ENCODE measurements around the gene ETV3L.

The ETV3L gene

DNA sequence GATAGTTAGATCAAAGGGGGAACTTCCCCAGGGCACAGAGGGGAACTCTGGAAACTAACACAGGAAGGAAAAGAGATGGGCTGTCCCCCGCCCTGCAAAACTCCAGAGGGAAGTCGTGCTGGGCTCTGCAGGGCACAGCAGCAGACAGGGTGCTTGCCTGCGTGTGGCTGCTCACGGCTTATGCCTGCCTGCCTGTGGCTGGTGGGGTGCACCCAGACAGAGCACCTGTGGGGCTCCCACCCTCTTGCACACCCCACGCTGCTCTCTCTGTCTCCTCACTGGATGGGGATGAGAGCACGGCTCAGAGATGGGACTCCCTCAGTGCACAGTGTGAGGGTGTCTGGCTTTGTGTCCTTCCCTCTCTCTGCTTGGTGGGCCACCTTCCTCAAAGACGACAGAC is 13.5 kb upstream of the ETV3L start:
- Histone ChIP-seq H3K27me3 (replicated peaks; ENCODE audit: control insufficient read depth, insufficient read depth, low read length) (no peaks in the 10 kb centered on the region; the same call in 1 of the 2 replicates), H3K4me3 (replicated peaks; ENCODE audit: low read depth, low read length) (no peak overlapping the region), H3K36me3 (ENCODE audit: control insufficient read depth, insufficient read depth, low read length) (no peaks in the 10 kb centered on the region)
- no peak for DNase-seq (ENCODE audit: extremely low read depth, insufficient read length)
- TF ChIP-seq, protein P1, sequence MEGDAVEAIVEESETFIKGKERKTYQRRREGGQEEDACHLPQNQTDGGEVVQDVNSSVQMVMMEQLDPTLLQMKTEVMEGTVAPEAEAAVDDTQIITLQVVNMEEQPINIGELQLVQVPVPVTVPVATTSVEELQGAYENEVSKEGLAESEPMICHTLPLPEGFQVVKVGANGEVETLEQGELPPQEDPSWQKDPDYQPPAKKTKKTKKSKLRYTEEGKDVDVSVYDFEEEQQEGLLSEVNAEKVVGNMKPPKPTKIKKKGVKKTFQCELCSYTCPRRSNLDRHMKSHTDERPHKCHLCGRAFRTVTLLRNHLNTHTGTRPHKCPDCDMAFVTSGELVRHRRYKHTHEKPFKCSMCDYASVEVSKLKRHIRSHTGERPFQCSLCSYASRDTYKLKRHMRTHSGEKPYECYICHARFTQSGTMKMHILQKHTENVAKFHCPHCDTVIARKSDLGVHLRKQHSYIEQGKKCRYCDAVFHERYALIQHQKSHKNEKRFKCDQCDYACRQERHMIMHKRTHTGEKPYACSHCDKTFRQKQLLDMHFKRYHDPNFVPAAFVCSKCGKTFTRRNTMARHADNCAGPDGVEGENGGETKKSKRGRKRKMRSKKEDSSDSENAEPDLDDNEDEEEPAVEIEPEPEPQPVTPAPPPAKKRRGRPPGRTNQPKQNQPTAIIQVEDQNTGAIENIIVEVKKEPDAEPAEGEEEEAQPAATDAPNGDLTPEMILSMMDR (IDR thresholded peaks at IDR 0.05; ENCODE audit: insufficient read depth, low read length, poor library complexity, severe bottlenecking), result no peak

DNA sequence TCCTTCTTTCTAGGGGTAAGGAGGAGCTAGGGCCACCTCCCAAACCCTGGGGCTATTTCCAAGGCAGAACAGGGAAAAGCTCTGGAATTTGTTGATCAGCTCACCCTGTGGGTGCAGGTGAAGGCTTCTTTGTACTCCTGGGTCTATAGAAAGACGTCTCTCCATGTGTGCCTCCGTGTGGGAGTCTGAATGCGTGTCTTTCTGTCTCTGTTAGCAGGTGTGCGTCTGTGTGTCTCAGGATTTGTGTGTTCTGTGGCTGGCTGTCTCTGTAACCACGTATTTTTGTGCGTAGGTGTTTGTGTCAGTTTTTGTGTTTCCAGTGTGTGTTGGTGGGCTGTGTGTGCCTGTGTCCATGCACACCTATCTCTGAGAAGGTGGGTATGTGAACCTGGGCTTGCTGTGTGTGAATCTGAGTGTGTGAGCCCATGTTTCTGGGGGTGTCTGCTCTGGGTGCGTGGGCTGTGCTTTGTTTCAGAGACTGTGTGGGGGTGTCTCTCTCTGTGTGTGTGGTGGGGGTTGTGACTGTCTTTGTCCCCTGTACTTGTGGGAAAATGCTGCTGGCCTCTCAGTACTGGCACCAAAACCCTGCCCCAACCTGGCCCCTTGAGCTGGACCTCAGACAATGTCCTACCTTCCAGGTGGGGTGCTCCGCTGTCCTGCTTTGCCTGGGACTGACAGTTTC is 12.7 kb upstream of the ETV3L start:
- no peak overlapping the region for H3K4me3 ChIP-seq (replicated peaks; ENCODE audit: low read depth, low read length)

DNA sequence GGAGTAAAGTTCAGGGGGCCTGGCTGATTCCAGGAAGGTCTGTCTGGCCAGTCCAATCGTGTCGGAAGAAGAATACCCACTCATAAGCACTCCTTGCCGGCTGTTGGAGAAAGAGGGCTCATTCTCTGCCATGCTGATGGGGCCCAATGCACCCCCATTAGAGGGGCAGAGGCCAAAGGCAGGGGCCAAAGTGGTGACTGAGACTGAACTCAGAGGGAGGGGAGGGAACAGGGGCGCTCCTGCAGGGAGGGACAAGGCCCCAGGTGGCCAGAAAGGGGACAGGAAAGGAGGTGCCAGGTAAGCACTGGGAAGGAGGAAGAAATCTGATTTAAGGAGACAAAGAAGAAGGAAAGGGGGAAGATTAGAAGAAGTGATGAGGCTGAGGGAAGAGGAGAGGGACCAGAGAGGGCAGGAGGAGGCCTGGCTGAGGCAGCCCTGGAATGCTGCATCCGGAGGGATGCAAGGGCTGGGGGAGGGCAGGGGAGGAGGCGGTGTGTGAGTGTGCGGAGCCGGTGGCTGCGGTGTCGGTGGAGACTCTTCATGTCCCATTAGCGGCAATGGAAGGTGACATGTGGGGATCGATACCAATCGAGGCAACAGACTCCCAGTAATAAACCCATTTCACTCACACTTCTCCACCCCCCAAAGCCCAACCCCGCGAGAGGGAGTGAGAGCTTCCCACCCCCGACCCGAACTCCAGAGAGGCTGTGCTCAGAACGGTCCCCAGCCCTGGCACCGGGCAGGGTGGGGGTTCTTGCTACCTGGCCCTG is 12.0 kb upstream of the ETV3L start:
- Histone ChIP-seq H3K27me3 (replicated peaks; ENCODE audit: control insufficient read depth, insufficient read depth, low read length) (no peaks in the 10 kb centered on the region; the same call in 1 of the 2 replicates), H3K36me3 (ENCODE audit: control insufficient read depth, insufficient read depth, low read length) (no peaks in the 10 kb centered on the region), H3K4me3 (replicated peaks; ENCODE audit: low read depth, low read length) (no peak overlapping the region)
- TF ChIP-seq, protein P1 (IDR thresholded peaks at IDR 0.05; ENCODE audit: insufficient read depth, low read length, poor library complexity, severe bottlenecking), result no peak
- DNase-seq (ENCODE audit: extremely low read depth, insufficient read length), result no peak

More for the DNA sequence above, 12.7 kb upstream of the ETV3L start:
- no peaks in the 10 kb centered on the region; the same call in 1 of the 2 replicates for H3K27me3 ChIP-seq (replicated peaks; ENCODE audit: control insufficient read depth, insufficient read depth, low read length)
- TF ChIP-seq, protein P1 (IDR thresholded peaks at IDR 0.05; ENCODE audit: insufficient read depth, low read length, poor library complexity, severe bottlenecking), result no peak
- no peaks in the 10 kb centered on the region for H3K36me3 ChIP-seq (ENCODE audit: control insufficient read depth, insufficient read depth, low read length)
- DNase-seq (ENCODE audit: extremely low read depth, insufficient read length), result no peak

DNA sequence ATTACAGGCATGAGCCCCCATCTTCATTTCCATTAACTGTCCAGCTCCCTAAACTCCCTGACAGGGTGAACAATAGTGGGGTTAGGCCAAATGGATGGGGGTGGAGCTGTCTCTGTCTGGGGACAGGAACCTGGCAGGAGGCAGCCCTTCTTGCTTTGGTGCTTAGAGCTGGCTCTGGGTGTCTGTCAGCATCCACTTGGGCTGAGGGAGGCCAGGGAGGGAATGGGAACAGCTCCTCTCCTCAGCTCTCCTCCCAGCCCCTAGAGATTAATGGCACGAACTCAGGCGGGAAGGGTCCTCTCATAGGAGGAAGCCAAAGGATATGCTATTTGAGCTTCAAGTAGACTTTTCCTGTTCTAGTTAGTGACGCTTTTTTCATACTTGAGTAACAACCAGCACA is 11.1 kb upstream of the ETV3L start:
- Histone ChIP-seq H3K36me3 (ENCODE audit: control insufficient read depth, insufficient read depth, low read length) (no peaks in the 10 kb centered on the region), H3K27me3 (replicated peaks; ENCODE audit: control insufficient read depth, insufficient read depth, low read length) (no peaks in the 10 kb centered on the region; the same call in 1 of the 2 replicates), H3K4me3 (replicated peaks; ENCODE audit: low read depth, low read length) (no peak overlapping the region)
- TF ChIP-seq, protein P1 (IDR thresholded peaks at IDR 0.05; ENCODE audit: insufficient read depth, low read length, poor library complexity, severe bottlenecking), result no peak
- no peak for DNase-seq (ENCODE audit: extremely low read depth, insufficient read length)

DNA sequence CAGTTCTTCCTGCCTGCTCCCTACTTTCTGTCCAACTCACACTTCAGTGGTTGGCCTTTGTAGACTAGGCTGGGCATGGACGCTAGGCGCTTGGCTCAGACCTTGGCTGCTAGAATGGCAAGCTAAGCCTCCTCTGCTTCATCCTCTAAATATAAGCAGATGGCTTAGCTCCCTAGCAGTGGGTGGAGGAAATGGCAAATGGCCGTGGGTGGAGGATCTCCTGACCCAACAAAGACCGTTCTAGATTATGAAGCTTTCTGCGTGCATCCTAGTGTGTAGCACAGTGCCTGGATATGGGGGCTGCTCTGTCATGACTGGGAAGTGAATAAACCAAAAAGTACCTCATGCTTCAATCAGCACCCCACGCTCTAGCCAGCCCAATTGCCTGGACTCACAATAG is 10.4 kb upstream of the ETV3L start:
- Histone ChIP-seq H3K4me3 (replicated peaks; ENCODE audit: low read depth, low read length) (no peak overlapping the region), H3K36me3 (ENCODE audit: control insufficient read depth, insufficient read depth, low read length) (no peaks in the 10 kb centered on the region), H3K27me3 (replicated peaks; ENCODE audit: control insufficient read depth, insufficient read depth, low read length) (no peaks in the 10 kb centered on the region; the same call in 1 of the 2 replicates)
- DNase-seq (ENCODE audit: extremely low read depth, insufficient read length), result no peak
- TF ChIP-seq, protein P1 (IDR thresholded peaks at IDR 0.05; ENCODE audit: insufficient read depth, low read length, poor library complexity, severe bottlenecking), result no peak
